Upper lobe of left lung (tissue), 6 donors: ENCODE measurements around the gene DDX24. TPM values are rescaled to one million over a fixed set of nuclear protein-coding genes. Genes with fewer than 3 reads are reported as not detected.

Experiments used
- ATAC-seq, 2 donors: fragments of 200-7000 bp; cut with Tn5 transposase; one replicate each; pipeline ENCODE4 v1.9.1; 2022; ENCODE audit warnings: mild to moderate bottlenecking in 2 of 2, moderate library complexity in 2 of 2; ENCODE audit not compliant: low FRiP score in 2 of 2
- DNase-seq, 2 donors: peaks; one replicate each; pipeline ENCODE4 v3.0.0-alpha.2; 2019 to 2020
- H3K27ac ChIP-seq, 4 donors: fragments of 200-600 bp; sonication (generic); one replicate each; pipeline ENCODE4 v1.5.1; 2016 to 2019
- H3K27me3 ChIP-seq, 4 donors: fragments of 200-600 bp; sonication (generic); one replicate each; pipeline ENCODE4 v1.5.1; 2017 to 2019
- H3K36me3 ChIP-seq, 4 donors: fragments of 200-600 bp; sonication (generic); one replicate each; pipeline ENCODE4 v1.5.1; 2016 to 2019
- H3K4me1 ChIP-seq, 4 donors: fragments of 200-600 bp; sonication (generic); one replicate each; pipeline ENCODE4 v1.5.1; 2018 to 2019
- H3K4me3 ChIP-seq, 4 donors: fragments of 200-600 bp; sonication (generic); one replicate each; pipeline ENCODE4 v1.5.1; 2017 to 2019; ENCODE audit warnings: mild to moderate bottlenecking in 2 of 4, moderate library complexity in 1 of 4
- H3K9me3 ChIP-seq, 4 donors: fragments of 200-600 bp; sonication (generic); one replicate each; pipeline ENCODE4 v1.5.1; 2018 to 2019
- EP300 ChIP-seq, 4 donors: sonication (generic); formaldehyde crosslinking; IDR thresholded peaks; one replicate each; pipeline ENCODE4 v1.5.1; 2017; ENCODE audit warnings: antibody characterized with exemption in 4 of 4, control low read depth in 2 of 4
- POLR2A ChIP-seq, 4 donors: fragments of 450-650 bp; IDR thresholded peaks; one replicate each; pipeline ENCODE4 v1.5.1; 2016 to 2017; ENCODE audit warnings: antibody characterized with exemption in 4 of 4, mild to moderate bottlenecking in 2 of 4
- POLR2AphosphoS5 ChIP-seq, 2 donors: sonication (generic); formaldehyde crosslinking; IDR thresholded peaks; one replicate each; pipeline ENCODE4 v1.5.1; 2017; ENCODE audit warnings: antibody characterized with exemption in 2 of 2
- WGBS, 2 donors: methylation state at CpG; one replicate each; pipeline ENCODE4 v1.1.5; 2017 to 2018; 5-methylcytosine and 5-hydroxymethylcytosine counted together
- total RNA-seq, 6 donors: library from RNA; depleted of rRNA in 4 of 6; stranded (reverse); fragments of >200 nt in 4 of 6; gene quantifications; one replicate each; pipeline versions ENCODE4 v1.1.0 to v1.2.1, GENCODE V29; 2016 to 2021
- TF ChIP-seq, protein P1 (sequence below), 6 experiments: fragments of 450-650 bp in 4 of 6; fragments of 200-600 bp in 2 of 6; sonication (generic) in 2 of 6; IDR thresholded peaks; one replicate each; pipeline ENCODE4 v1.5.1; 2016 to 2019; ENCODE audit warnings: antibody characterized with exemption in 6 of 6
- donor health status: DM: no; HTN: no; CAD: no; lungs with moderate emphysema.
- donor health status: DM: no; HTN: yes; CAD: no; lungs with severe emphysema.

The DDX24 gene
- total RNA-seq, 6 donors from 2014 or later, result 124 to 189 (median 154) TPM

DNA sequence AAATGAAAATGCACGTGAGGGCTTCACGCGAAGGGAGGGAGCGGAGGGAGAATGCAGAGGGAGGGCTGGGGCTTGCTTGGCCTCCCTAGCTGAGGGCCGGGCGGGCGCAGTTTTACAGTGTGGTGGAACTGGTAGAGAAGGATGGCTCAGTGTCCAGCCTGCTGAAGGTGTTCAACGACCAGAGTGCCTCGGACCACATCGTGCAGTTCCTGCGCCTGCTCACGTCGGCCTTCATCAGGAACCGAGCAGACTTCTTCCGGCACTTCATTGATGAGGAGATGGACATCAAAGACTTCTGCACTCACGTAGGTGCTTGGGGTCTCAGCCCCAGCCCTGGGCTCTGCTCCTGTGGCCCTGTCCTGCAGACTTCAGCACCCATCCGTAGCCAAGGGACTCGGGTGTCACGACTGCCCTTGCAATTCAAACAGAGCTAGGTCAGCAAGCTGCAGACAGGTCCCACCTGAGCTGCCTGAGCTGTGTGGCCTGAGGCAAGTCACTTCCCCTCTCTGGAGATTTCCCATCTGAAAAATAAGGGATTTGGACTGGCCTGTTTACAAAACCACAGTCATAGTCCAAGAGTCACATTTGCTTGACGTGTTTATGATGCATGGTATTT, 36.4 kb downstream of the DDX24 start:
- H3K27ac ChIP-seq, result no peak overlapping the region
- no peak for ATAC-seq
- no peak for TF ChIP-seq POLR2AphosphoS5 (IDR thresholded peaks at IDR 0.05)
- TF ChIP-seq, protein P1, sequence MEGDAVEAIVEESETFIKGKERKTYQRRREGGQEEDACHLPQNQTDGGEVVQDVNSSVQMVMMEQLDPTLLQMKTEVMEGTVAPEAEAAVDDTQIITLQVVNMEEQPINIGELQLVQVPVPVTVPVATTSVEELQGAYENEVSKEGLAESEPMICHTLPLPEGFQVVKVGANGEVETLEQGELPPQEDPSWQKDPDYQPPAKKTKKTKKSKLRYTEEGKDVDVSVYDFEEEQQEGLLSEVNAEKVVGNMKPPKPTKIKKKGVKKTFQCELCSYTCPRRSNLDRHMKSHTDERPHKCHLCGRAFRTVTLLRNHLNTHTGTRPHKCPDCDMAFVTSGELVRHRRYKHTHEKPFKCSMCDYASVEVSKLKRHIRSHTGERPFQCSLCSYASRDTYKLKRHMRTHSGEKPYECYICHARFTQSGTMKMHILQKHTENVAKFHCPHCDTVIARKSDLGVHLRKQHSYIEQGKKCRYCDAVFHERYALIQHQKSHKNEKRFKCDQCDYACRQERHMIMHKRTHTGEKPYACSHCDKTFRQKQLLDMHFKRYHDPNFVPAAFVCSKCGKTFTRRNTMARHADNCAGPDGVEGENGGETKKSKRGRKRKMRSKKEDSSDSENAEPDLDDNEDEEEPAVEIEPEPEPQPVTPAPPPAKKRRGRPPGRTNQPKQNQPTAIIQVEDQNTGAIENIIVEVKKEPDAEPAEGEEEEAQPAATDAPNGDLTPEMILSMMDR (IDR thresholded peaks at IDR 0.05), result no peak
- no peak for TF ChIP-seq EP300 (IDR thresholded peaks at IDR 0.05)
- no peak for TF ChIP-seq POLR2A (IDR thresholded peaks at IDR 0.05)
- peak in 1 of 2 donors; percentile 53 for DNase-seq
- no peak overlapping the region for H3K4me3 ChIP-seq
- WGBS, 2 donors, result 89 to 98% methylated on average over 17 to 20 of the region's 20 CpGs
- peaks cover 9 to 60% (median 52%) of the 10 kb centered on the region in 4 donors for H3K36me3 ChIP-seq
- peaks cover 5 to 19% (median 12%) of the 10 kb centered on the region in 4 donors for H3K4me1 ChIP-seq
- no peaks in the 10 kb centered on the region for H3K9me3 ChIP-seq
- no peaks in the 10 kb centered on the region for H3K27me3 ChIP-seq

DNA sequence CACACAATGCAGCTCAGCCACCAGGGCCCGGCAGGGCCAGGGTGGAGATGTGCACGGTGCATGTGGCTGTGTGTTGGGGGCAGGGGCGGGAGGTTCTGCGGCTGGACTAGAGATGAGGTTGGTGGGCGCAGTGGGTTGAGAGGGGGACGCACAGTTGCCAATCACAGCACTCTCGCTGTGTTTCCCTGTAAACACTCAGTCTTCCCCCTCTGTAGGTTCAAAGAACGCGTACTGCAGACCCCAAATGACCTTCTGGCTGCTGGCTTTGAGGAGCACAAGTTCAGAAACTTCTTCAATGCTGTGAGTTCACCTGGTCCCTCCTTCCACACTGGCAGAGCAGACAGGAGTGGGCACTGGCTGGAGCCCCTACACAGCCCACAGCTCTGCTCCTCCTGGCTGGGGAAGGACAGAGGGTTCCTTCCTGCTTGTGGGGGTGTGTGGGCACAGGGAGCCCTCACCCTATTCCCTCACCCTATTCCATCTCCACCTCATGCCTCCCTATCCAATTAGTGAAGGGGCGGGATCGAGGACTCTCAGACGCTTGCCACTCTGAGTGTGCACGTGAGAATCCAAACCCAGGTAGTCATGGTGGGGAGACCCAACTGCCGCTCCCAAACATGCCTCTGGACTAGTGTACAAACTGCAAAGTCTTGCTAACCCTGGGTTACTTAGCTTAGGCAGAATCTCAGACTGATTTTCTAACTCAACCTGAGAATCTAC, 37.1 kb downstream of the DDX24 start:
- peaks cover 0 to 16% (median 11%) of the 10 kb centered on the region in 4 donors for H3K4me1 ChIP-seq
- peaks cover 3 to 54% (median 46%) of the 10 kb centered on the region in 4 donors for H3K36me3 ChIP-seq
- H3K4me3 ChIP-seq, result no peak overlapping the region
- ATAC-seq, result no peak
- no peak for TF ChIP-seq EP300 (IDR thresholded peaks at IDR 0.05)
- no peak overlapping the region for H3K27ac ChIP-seq
- no peak for DNase-seq
- no peaks in the 10 kb centered on the region for H3K27me3 ChIP-seq
- H3K9me3 ChIP-seq, result no peaks in the 10 kb centered on the region
- 89 to 90% methylated on average over 6 to 14 of the region's 14 CpGs for WGBS, 2 donors

DNA sequence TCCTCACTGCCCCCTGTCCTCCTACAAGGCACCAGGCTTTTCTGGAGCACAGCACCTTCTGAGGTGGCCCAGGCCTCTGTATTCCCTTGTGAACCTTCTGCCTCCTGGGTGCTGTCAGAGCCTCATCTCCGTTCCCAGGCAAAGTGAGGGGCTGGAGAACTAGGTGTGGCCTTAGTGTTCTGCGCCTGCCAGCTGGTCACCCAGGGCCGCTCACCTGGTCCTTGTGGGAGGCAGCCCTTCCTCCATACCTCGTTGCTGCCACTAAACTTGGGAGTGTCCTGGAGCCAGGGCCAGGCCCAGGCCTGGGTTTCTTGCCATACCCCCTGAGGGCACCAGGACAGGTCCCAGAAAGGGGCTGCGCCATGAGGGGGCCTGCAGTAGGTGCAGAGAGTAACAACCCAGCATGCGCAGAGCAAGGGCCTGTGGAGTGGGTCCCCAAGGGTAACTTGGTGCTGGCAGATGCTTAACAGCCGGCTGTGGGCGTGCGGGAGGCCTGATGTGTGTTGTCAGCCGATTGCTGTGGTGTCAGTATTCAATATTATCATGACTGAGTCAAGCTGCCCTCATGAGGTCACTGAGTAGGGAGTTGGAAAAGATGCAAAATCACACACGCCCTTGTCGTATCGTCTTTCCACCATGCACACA, 37.8 kb downstream of the DDX24 start:
- H3K27me3 ChIP-seq, result no peaks in the 10 kb centered on the region
- H3K36me3 ChIP-seq, result peaks cover 3 to 47% (median 39%) of the 10 kb centered on the region in 4 donors
- H3K27ac ChIP-seq, result no peak overlapping the region
- H3K9me3 ChIP-seq, result no peaks in the 10 kb centered on the region
- 82 to 89% methylated on average over 11 to 13 of the region's 13 CpGs for WGBS, 2 donors
- DNase-seq (peak in 1 of 2 donors; percentile 65), ATAC-seq (peak in 1 of 2 donors; percentile 21)
- H3K4me3 ChIP-seq, result no peak overlapping the region
- peaks cover 0 to 15% (median 11%) of the 10 kb centered on the region in 4 donors for H3K4me1 ChIP-seq
- no peak for TF ChIP-seq EP300 (IDR thresholded peaks at IDR 0.05)
- TF ChIP-seq, protein P1 (IDR thresholded peaks at IDR 0.05), result no peak
- no peak for TF ChIP-seq POLR2AphosphoS5 (IDR thresholded peaks at IDR 0.05)
- no peak for TF ChIP-seq POLR2A (IDR thresholded peaks at IDR 0.05)

DNA sequence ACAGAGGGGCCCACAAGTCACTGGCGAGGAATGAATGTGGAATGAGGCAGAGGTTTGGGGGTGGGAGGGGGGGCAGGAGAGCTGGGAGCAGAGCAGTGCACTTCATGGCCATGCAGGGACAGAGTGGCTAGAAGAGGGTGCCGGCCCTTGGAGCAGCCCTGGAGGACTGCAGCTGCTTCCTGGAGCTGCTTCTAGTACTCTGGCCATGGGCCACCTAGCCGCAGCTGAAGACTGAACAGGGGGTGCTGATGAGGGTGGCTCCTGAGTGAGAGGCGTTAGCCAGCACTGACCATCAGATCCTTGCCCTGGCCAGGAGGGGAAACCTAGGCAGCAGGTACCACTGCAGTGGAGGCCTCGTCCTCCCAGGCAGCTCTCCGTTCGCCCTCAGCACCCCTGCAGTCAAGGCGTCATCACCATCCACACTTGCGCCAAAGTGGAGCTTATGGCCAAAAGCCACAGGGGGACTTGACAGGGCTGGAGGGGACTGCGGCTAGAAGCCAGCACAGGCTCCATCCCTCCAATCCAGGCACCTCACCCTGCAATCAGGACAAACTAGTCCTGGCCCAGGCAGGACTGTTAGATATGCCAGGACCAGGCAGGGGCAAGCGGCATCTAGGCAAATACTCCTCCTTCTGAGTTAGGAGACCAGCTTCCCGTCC, 38.4 kb downstream of the DDX24 start:
- no peak overlapping the region for H3K4me3 ChIP-seq
- WGBS, 2 donors, result 75 to 97% methylated on average over 3 to 12 of the region's 12 CpGs
- H3K9me3 ChIP-seq, result no peaks in the 10 kb centered on the region
- H3K4me1 ChIP-seq, result peaks cover 0 to 15% (median 11%) of the 10 kb centered on the region in 4 donors
- ATAC-seq (peak in 1 of 2 donors; percentile 9), DNase-seq (no peak)
- no peaks in the 10 kb centered on the region for H3K27me3 ChIP-seq
- TF ChIP-seq, protein P1 (IDR thresholded peaks at IDR 0.05), result no peak
- TF ChIP-seq EP300 (IDR thresholded peaks at IDR 0.05) (no peak), POLR2AphosphoS5 (IDR thresholded peaks at IDR 0.05) (no peak)
- H3K36me3 ChIP-seq, result peaks cover 3 to 40% (median 32%) of the 10 kb centered on the region in 4 donors
- peak overlapping the region in 1 of 4 donors; percentile 25 for H3K27ac ChIP-seq
